GM12878 (cell line): ENCODE results near the gene CSAG2. TPM values are rescaled to one million over a fixed set of nuclear protein-coding genes. Genes with fewer than 3 reads are reported as not detected.
"Not testable (repeated sequence)": the region's sequence is repeated elsewhere in the genome, so short reads cannot be mapped to it uniquely, and the experiment has no call there.

Experiments used
- ATAC-seq: fragments of 200-7000 bp; cut with Tn5 transposase; 3 replicates; pipeline ENCODE4 v1.9.1; 2020; ENCODE audit warnings: mild to moderate bottlenecking, moderate library complexity
- BruUV-seq: library from RNA; stranded (reverse); fragments of 400-500 nt; replicated peaks from 2 replicates; lab custom pipeline; 2021; lab: Mats Ljungman, UMichigan
- CTCF ChIA-PET: fragments of 300-600 bp; sonication (Branson Sonifier 250); formaldehyde crosslinking; extraction: SDS; loops from one replicate; lab custom pipeline; 2021; ENCODE audit warnings: inconsistent platforms; lab: Yijun Ruan, JAX
- POLR2A ChIA-PET: fragments of 350-600 bp; formaldehyde crosslinking; extraction: SDS; loops from one replicate; lab custom pipeline; 2021; ENCODE audit warnings: inconsistent platforms; lab: Charles Lee
- RAD21 ChIA-PET: fragments of 300-600 bp; sonication (Branson Sonifier 250); formaldehyde crosslinking; loops from one replicate; lab custom pipeline; 2023; ENCODE audit warnings: antibody characterized with exemption; ENCODE audit not compliant: unreplicated experiment; lab: Charles Lee
- SMC1A ChIA-PET: fragments of 300-600 bp; sonication (Branson Sonifier 250); formaldehyde crosslinking; loops from one replicate; lab custom pipeline; 2023; ENCODE audit not compliant: unreplicated experiment, uncharacterized antibody; lab: Charles Lee
- DNase-seq: peaks from one replicate; pipeline ENCODE4 v3.0.0-alpha.2; 2011; ENCODE audit warnings: low read depth, low spot score
- FAIRE-seq: peaks from 3 replicates; lab custom pipeline; 2011; peaks lifted over from hg19 to GRCh38; lab: Jason Lieb, UNC
- H2AFZ ChIP-seq: 2 replicates; pipeline ENCODE4 v1.6.0; 2011; ENCODE audit warnings: low read depth, low read length, control low read depth; ENCODE audit not compliant: control insufficient read depth
- H3K27ac ChIP-seq: 2 replicates; pipeline ENCODE4 v1.5.1; 2011; ENCODE audit warnings: control low read depth; ENCODE audit not compliant: control insufficient read depth, insufficient read depth
- H3K27me3 ChIP-seq, 2 experiments: replicated peaks in 1 of 2; 2 replicates each; pipeline versions ENCODE4 v1.6.0 to v1.6.1; 2011; ENCODE audit warnings: low read length in 1 of 2; ENCODE audit not compliant: control insufficient read depth in 2 of 2, insufficient read depth in 2 of 2
- H3K36me3 ChIP-seq, 2 experiments: 2 replicates each; pipeline ENCODE4 v1.5.1; 2011; ENCODE audit warnings: low read length in 1 of 2; ENCODE audit not compliant: control insufficient read depth in 2 of 2, insufficient read depth in 2 of 2
- H3K4me1 ChIP-seq: 2 replicates; pipeline ENCODE4 v1.6.1; 2011; ENCODE audit warnings: mild to moderate bottlenecking, low read length, moderate library complexity, mixed read lengths; ENCODE audit not compliant: control insufficient read depth, insufficient read depth
- H3K4me2 ChIP-seq: 2 replicates; pipeline ENCODE4 v1.6.0; 2011; ENCODE audit warnings: control low read depth; ENCODE audit not compliant: control insufficient read depth, insufficient read depth
- H3K4me3 ChIP-seq: fragments of 200-600 bp; sonication (generic); 2 replicates; pipeline ENCODE4 v1.5.1; 2016
- H3K79me2 ChIP-seq: 2 replicates; pipeline ENCODE4 v1.6.0; 2011; ENCODE audit warnings: low read length; ENCODE audit not compliant: control insufficient read depth, insufficient read depth
- H3K9ac ChIP-seq: 2 replicates; pipeline ENCODE4 v1.8.0; 2011; ENCODE audit warnings: low read length, control low read depth, mixed read lengths; ENCODE audit not compliant: control insufficient read depth, insufficient read depth
- H3K9me3 ChIP-seq: replicated peaks from 3 replicates; pipeline ENCODE4 v1.5.1; 2011; ENCODE audit warnings: mild to moderate bottlenecking, low read length; ENCODE audit not compliant: control insufficient read depth, insufficient read depth
- H4K20me1 ChIP-seq: 2 replicates; pipeline ENCODE4 v1.6.0; 2011; ENCODE audit not compliant: control insufficient read depth, insufficient read depth
- CEBPB ChIP-seq, 2 experiments: fragments of 150-350 bp in 1 of 2; IDR thresholded peaks; 2 replicates each; pipeline ENCODE4 v1.6.1; 2012 to 2014; ENCODE audit warnings: low read depth in 2 of 2, low read length in 2 of 2, borderline replicate concordance in 1 of 2, inconsistent platforms in 1 of 2
- PAX8 ChIP-seq: fragments of 450-650 bp; IDR thresholded peaks from 2 replicates; pipeline ENCODE4 v1.6.1; 2017; ENCODE audit warnings: mild to moderate bottlenecking, moderate library complexity
- PML ChIP-seq: IDR thresholded peaks from 2 replicates; pipeline ENCODE4 v1.6.1; 2012; ENCODE audit warnings: low read length, inconsistent platforms
- POLR2AphosphoS2 ChIP-seq: IDR thresholded peaks from 2 replicates; pipeline ENCODE4 v1.6.1; 2011; ENCODE audit warnings: low read depth, mild to moderate bottlenecking, low read length, improper control_type of control experiment, moderate library complexity
- SRF ChIP-seq, 2 experiments: IDR thresholded peaks; 2 replicates each; pipeline ENCODE4 v1.6.1; 2011; ENCODE audit warnings: low read depth in 2 of 2, low read length in 2 of 2, mild to moderate bottlenecking in 1 of 2, moderate library complexity in 1 of 2
- WGBS: methylation state at CpG from one replicate; pipeline ENCODE4 v1.1.6; 2016; ENCODE audit warnings: low lambda C conversion rate; ENCODE audit not compliant: insufficient replicate concordance, insufficient coverage; ENCODE audit errors: missing lambda C conversion rate; 5-methylcytosine and 5-hydroxymethylcytosine counted together
- in situ Hi-C: fragments of 300-500 bp; cut with MboI; formaldehyde crosslinking; loops from 9 replicates; pipeline ENCODE4 v1.14.3; 2018; ENCODE audit warnings: mixed read lengths
- intact Hi-C: fragments of 100-400 bp; cut with micrococcal nuclease; formaldehyde crosslinking; loops from one replicate; pipeline ENCODE4 v1.14.2; 2022; ENCODE audit not compliant: unreplicated experiment
- polyA plus RNA-seq, 11 experiments: library from polyadenylated mRNA; depleted of rRNA in 4 of 11; unstranded in 6 of 11; stranded (reverse) in 5 of 11; fragments of >200 nt; fragmentation: Nextera tagmentation in 4 of 11; fragmentation: Illumina TruSeq in 1 of 11; extraction: Ambion mirVana in 4 of 11; extraction: Trizol in 1 of 11; gene quantifications; 1 replicate in 1 of 11; 2 replicates in 10 of 11; pipeline versions ENCODE4 v1.2.1 to v1.2.3, GENCODE V29; 2011 to 2016; ENCODE audit warnings: inconsistent platforms in 2 of 11, missing spikeins in 2 of 11, low read depth in 1 of 11
- total RNA-seq, 4 experiments: library from RNA; depleted of rRNA in 3 of 4; stranded (reverse); fragments of >200 nt in 3 of 4; fragmentation: Illumina TruSeq in 1 of 4; extraction: Trizol in 1 of 4; gene quantifications; 2 replicates each; pipeline versions ENCODE4 v1.2.1 to v1.2.3, GENCODE V29; 2013 to 2021

CSAG2 gene
- total and polyA plus RNA-seq, 10 of the 15 experiments (the other 5 are each of a cell fraction or from before 2014, with no cell fraction given): 0.14 to 0.83 (median 0.46) TPM; not detected in 3

GRCh38 chrX:152738560-152738959 lies 29.5 kb upstream of the CSAG2 start:
- SMC1A ChIA-PET: no interaction called here
- FAIRE-seq: no peak
- no peaks in the 10 kb centered on the region for H3K79me2 ChIP-seq
- no peak for DNase-seq
- TF ChIP-seq POLR2AphosphoS2: no peak
- TF ChIP-seq PAX8: no peak
- no peak for TF ChIP-seq SRF (IDR thresholded peaks at IDR 0.05; ENCODE audit: low read depth in 2 of 2, low read length in 2 of 2)
- TF ChIP-seq CEBPB (IDR thresholded peaks at IDR 0.05; ENCODE audit: borderline replicate concordance in 1 of 2, low read depth in 2 of 2, low read length in 2 of 2): no peak
- no peak for TF ChIP-seq PML
- TF ChIP-seq, all 136 proteins: peak for 0
- Histone ChIP-seq H3K4me1 (no peaks in the 10 kb centered on the region), H3K36me3 (no peaks in the 10 kb centered on the region), H4K20me1 (no peaks in the 10 kb centered on the region), H3K9ac (no peak overlapping the region), H3K4me3 (no peak overlapping the region), H3K4me2 (no peak overlapping the region), H3K27me3 (no peaks in the 10 kb centered on the region), H2AFZ (no peak overlapping the region), H3K27ac (no peak overlapping the region), H3K9me3 (no peaks in the 10 kb centered on the region)
- intact Hi-C loops (no loop called here), in situ Hi-C loops (no loop called here)
- 33% methylated on average over 5 of the region's 5 CpGs for WGBS
- POLR2A ChIA-PET: no interaction called here
- CTCF ChIA-PET: no interaction called here
- BruUV-seq: no TSS peak
- RAD21 ChIA-PET: no interaction called here
- no peak for ATAC-seq

GRCh38 chrX:152736528-152736927 lies 27.5 kb upstream of the CSAG2 start:
- BruUV-seq, H3K27me3 ChIP-seq, H3K4me1 ChIP-seq, H4K20me1 ChIP-seq, H3K9me3 ChIP-seq, H3K36me3 ChIP-seq, ATAC-seq, RAD21 ChIA-PET, H3K4me2 ChIP-seq, H3K9ac ChIP-seq, DNase-seq, POLR2A ChIA-PET, H3K79me2 ChIP-seq, intact Hi-C loops, CTCF ChIA-PET, SMC1A ChIA-PET, H2AFZ ChIP-seq, H3K27ac ChIP-seq, H3K4me3 ChIP-seq, in situ Hi-C loops, FAIRE-seq: not testable (repeated sequence)
- 23% methylated on average over 12 of the region's 12 CpGs for WGBS
